HL-60 (cell line): Measurements from ENCODE around the gene MAGI2.

Experiments used
- DNase-seq, 2 experiments: peaks; one replicate each; pipeline ENCODE4 v3.0.0-alpha.2; 2010 to 2020; ENCODE audit warnings: low read depth in 1 of 2, low spot score in 1 of 2
- H3K27ac ChIP-seq: fragments of 250-450 bp; sonication (Bioruptor Pico); replicated peaks from 2 replicates; pipeline ENCODE4 v1.5.1; 2020; ENCODE audit warnings: mild to moderate bottlenecking, moderate library complexity
- H3K27me3 ChIP-seq: fragments of 250-450 bp; sonication (Bioruptor Pico); 2 replicates; pipeline ENCODE4 v1.5.1; 2021; ENCODE audit warnings: mild to moderate bottlenecking, moderate library complexity; ENCODE audit not compliant: insufficient read depth, poor library complexity, severe bottlenecking
- H3K4me3 ChIP-seq: replicated peaks from 2 replicates; pipeline ENCODE4 v1.5.1; 2011; ENCODE audit warnings: mild to moderate bottlenecking, control low read depth, low read length; ENCODE audit not compliant: insufficient read depth
- GABPA ChIP-seq: IDR thresholded peaks from 2 replicates; pipeline ENCODE4 v1.6.1; 2012; ENCODE audit warnings: low read depth
- POLR2AphosphoS5 ChIP-seq: IDR thresholded peaks from 2 replicates; pipeline ENCODE4 v1.6.1; 2012; ENCODE audit warnings: low read depth
- SPI1 ChIP-seq: IDR thresholded peaks from 2 replicates; pipeline ENCODE4 v1.6.1; 2012; ENCODE audit warnings: low read depth, mild to moderate bottlenecking, borderline replicate concordance
- TF ChIP-seq, protein P1 (sequence below): IDR thresholded peaks from 2 replicates; pipeline ENCODE4 v1.6.1; 2012; ENCODE audit warnings: low read depth; ENCODE audit not compliant: insufficient replicate concordance
- TF ChIP-seq, protein P2 (sequence below): IDR thresholded peaks from one replicate; pipeline ENCODE4 v1.5.1; 2011; ENCODE audit warnings: low read length, control low read depth, inconsistent platforms; ENCODE audit not compliant: insufficient read depth

MAGI2 gene

DNA sequence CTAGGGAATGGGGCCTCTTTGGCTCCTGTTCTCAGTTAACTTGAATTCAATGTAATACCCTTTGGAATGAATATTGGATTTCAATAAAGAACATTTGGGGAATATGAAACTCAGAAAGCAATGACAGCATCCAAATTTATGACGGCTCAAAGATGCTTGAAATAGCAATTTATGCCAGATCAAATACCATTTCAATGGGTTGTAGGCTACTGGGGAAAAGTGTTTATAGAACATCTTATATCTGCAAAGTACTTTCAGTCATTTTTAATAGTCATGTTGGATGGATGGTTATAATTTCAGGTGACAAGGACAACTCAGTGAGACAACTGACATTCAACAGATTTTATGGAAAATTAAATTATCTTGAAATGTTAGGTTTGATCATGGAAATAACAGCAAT is 882.2 kb downstream of the MAGI2 start:
- no peak overlapping the region for H3K27ac ChIP-seq
- TF ChIP-seq GABPA (no peak), SPI1 (no peak), POLR2AphosphoS5 (no peak)
- TF ChIP-seq, protein P1, sequence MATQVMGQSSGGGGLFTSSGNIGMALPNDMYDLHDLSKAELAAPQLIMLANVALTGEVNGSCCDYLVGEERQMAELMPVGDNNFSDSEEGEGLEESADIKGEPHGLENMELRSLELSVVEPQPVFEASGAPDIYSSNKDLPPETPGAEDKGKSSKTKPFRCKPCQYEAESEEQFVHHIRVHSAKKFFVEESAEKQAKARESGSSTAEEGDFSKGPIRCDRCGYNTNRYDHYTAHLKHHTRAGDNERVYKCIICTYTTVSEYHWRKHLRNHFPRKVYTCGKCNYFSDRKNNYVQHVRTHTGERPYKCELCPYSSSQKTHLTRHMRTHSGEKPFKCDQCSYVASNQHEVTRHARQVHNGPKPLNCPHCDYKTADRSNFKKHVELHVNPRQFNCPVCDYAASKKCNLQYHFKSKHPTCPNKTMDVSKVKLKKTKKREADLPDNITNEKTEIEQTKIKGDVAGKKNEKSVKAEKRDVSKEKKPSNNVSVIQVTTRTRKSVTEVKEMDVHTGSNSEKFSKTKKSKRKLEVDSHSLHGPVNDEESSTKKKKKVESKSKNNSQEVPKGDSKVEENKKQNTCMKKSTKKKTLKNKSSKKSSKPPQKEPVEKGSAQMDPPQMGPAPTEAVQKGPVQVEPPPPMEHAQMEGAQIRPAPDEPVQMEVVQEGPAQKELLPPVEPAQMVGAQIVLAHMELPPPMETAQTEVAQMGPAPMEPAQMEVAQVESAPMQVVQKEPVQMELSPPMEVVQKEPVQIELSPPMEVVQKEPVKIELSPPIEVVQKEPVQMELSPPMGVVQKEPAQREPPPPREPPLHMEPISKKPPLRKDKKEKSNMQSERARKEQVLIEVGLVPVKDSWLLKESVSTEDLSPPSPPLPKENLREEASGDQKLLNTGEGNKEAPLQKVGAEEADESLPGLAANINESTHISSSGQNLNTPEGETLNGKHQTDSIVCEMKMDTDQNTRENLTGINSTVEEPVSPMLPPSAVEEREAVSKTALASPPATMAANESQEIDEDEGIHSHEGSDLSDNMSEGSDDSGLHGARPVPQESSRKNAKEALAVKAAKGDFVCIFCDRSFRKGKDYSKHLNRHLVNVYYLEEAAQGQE: no peak
- TF ChIP-seq, protein P2, sequence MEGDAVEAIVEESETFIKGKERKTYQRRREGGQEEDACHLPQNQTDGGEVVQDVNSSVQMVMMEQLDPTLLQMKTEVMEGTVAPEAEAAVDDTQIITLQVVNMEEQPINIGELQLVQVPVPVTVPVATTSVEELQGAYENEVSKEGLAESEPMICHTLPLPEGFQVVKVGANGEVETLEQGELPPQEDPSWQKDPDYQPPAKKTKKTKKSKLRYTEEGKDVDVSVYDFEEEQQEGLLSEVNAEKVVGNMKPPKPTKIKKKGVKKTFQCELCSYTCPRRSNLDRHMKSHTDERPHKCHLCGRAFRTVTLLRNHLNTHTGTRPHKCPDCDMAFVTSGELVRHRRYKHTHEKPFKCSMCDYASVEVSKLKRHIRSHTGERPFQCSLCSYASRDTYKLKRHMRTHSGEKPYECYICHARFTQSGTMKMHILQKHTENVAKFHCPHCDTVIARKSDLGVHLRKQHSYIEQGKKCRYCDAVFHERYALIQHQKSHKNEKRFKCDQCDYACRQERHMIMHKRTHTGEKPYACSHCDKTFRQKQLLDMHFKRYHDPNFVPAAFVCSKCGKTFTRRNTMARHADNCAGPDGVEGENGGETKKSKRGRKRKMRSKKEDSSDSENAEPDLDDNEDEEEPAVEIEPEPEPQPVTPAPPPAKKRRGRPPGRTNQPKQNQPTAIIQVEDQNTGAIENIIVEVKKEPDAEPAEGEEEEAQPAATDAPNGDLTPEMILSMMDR: no peak
- no peak for DNase-seq

DNA sequence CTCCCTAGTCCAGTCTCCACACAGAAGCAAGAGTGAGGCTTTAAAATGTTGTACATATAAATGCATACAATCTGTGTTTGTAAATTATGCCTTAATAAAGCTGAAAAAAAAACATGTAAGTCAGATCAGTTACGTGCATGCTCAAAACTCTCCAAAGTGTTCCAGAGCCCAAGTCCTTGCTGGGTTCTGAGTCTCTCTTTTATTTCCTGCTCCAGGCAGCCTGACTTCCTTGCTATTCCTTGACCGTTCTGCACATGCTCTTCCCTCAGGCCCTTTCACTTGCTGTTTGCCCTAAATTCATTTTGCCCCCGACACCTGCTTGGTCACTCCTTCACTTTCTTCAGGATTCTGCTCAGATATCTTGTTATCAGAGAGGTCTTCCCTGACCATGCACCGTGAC is 884.8 kb downstream of the MAGI2 start:
- no peak overlapping the region for H3K4me3 ChIP-seq
- DNase-seq: no peak
- H3K27ac ChIP-seq: no peak overlapping the region
- no peaks in the 10 kb centered on the region for H3K27me3 ChIP-seq
- TF ChIP-seq SPI1: no peak
- TF ChIP-seq, protein P1: no peak
- TF ChIP-seq, protein P2: no peak
- TF ChIP-seq POLR2AphosphoS5: no peak
- no peak for TF ChIP-seq GABPA

More for the DNA sequence above, 882.2 kb downstream of the MAGI2 start:
- Histone ChIP-seq H3K27me3 (no peaks in the 10 kb centered on the region), H3K4me3 (no peak overlapping the region)

DNA sequence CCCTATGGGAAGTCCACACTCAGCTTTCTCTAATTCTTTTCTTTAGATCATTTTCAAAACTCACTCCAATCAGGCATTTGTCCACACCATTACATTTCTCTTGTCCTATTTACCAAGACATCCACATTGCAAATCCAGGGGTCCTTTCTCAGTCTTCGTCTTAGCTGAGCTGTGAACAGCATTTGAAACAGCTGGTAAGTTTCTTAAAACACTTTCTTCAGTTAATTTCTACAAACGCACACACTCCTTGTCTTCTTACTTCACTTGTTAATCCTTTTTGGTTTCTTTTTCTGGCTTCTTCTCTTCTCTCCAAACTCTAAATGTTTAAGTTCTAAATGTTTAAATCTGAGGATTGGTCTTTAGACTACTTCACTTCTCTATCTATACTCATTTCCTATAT is 885.6 kb downstream of the MAGI2 start:
- H3K27ac ChIP-seq: no peak overlapping the region
- no peak overlapping the region for H3K4me3 ChIP-seq
- TF ChIP-seq, protein P2: no peak
- TF ChIP-seq GABPA: no peak
- TF ChIP-seq POLR2AphosphoS5: no peak
- TF ChIP-seq, protein P1: no peak
- no peak for TF ChIP-seq SPI1
- no peak for DNase-seq
- no peaks in the 10 kb centered on the region for H3K27me3 ChIP-seq
